ENCODE measurements around the gene SRSF4.
"Not testable (repeated sequence)": the region's sequence is repeated elsewhere in the genome, so short reads cannot be mapped to it uniquely, and the experiment has no call there.

Gene SRSF4

GRCh38 chr1:29162476-29163138 is 19.1 kb downstream of the SRSF4 start:
- no peak for DNase-seq (ENCODE audit: low read depth)

DNA sequence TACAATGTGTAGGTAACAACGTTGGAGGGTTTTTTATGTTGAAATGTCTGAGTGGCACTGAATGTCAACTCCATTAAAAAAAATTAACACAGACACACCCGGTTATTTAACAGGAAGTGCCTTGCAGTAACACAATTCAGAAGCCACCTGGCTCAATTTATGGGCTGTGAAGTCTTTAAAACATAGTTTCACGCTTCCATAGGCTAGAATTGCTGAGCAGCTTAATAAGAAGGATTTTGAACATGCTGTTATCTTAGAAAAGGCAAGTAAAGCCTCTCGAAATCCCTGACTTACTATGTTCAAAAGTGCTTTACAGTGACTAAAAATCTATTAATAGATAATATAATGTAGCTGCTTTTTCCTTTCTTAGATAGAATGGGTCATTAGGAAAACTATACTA is 19.7 kb downstream of the SRSF4 start:
- no peak for DNase-seq (ENCODE audit: low read depth)

DNA sequence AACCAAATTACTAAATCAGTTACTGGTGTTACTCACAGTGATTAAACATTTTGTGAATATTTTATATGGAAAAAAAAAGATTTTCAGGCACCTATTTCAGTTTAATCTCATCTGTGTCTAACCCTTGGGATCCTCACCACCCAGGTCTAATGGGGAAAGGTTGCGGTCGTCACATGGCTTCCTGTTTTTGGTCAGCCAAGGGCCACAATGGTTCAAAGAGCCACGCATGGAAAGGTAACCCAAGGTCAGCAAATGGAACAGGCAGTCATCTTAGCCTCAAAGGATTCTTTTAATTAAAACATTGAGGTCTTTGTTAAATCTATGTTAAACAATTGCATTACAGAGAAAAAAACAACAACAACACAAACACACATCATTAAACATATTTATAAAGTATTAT is 21.9 kb downstream of the SRSF4 start:
- no peak for DNase-seq (ENCODE audit: low read depth)

- DNase-seq (ENCODE audit: low read depth), result no peak
These were observed 24.5 kb downstream of the SRSF4 start for GRCh38 chr1:29157269-29157601.

DNA sequence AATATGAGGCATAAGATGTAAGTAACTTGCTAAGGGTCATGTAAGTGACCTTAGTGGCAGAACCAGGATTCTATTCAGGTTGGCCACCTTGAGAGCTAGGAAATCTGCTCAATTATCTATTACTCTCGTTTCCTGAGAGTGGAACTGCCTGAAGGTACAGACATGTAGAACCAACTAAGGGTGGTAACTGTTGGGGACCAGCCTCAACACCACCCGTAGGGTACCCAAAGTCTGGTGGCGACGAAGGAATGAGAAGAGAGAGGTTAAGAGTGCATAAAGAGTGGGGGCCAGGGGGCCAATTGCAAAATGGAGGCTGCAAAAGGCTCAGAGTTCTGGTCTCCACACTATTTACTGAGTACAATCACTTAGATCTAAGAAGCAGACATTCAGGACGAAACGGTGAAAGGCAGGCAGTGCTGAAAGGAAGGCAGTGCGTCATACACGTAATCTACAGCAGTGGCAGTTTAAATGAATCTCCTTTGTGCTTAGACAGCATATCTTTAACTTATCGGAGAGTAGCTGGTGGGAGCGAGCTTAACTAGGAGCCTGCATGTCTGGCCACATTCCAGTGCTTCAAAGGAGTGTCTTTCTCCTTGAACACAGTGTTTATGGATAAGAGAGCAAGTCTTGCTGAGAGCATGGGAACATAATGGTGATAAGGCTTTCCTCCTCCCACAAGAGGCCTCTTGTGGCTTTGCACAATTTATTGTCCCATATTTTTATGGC is 25.0 kb downstream of the SRSF4 start:
- DNase-seq (ENCODE audit: low read depth), result no peak

DNA sequence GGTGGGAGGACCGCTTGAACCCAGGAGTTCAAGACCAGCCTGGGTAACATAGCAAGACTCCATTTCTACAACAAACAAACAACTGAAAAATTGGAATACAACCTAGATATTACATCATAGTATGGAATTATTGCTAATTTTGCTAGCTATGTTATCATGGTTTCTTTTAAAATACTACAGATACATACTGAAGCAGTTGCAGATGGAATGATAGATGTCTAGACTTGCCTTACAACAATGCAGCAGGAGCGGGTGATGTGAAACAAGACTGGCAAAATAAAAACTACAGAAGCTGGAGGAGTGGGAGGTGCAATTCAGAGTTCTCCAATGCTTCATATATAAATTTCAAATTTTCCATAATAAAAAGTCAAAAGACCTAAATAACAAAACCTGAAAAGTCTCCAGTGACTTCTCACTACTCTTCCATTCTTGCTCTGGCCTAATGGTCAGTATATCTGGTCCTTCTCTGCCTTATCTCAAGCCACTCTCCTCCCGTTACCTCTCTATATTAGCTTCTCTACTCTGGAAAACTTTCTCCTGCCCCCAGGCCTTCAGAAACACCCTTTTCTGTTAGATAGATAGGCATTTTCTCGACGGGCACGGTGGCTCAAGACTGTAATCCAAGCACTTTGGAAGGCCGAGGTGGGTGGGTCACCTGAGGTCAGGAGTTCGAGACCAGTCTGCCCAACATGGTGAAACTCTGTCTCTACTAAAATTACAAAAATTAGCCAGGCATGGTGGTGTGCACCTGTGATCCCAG is 29.5 kb downstream of the SRSF4 start:
- no peak for DNase-seq (ENCODE audit: low read depth)

DNA sequence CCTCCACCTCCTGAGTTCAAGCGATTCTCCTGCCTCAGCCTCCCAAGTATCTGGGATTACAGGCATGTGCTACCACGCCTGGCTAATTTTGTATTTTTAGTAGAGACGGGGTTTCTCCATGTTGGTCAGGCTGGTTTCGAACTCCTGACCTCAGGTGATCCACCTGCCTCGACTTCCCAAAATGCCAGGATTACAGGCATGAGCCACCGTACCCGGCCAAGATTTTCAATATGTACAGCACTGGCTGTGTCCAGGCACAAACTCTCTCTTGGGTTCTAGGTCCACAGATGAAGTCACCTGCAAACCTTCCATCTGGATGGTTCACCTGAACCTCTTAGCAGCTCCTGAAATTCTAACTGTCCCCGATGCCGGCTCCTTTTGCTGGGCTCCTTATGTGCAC is 31.4 kb downstream of the SRSF4 start:
- DNase-seq (ENCODE audit: low read depth), result not testable (repeated sequence)

- DNase-seq (ENCODE audit: low read depth), result no peak
These were observed 32.8 kb downstream of the SRSF4 start for GRCh38 chr1:29148656-29149491.

DNA sequence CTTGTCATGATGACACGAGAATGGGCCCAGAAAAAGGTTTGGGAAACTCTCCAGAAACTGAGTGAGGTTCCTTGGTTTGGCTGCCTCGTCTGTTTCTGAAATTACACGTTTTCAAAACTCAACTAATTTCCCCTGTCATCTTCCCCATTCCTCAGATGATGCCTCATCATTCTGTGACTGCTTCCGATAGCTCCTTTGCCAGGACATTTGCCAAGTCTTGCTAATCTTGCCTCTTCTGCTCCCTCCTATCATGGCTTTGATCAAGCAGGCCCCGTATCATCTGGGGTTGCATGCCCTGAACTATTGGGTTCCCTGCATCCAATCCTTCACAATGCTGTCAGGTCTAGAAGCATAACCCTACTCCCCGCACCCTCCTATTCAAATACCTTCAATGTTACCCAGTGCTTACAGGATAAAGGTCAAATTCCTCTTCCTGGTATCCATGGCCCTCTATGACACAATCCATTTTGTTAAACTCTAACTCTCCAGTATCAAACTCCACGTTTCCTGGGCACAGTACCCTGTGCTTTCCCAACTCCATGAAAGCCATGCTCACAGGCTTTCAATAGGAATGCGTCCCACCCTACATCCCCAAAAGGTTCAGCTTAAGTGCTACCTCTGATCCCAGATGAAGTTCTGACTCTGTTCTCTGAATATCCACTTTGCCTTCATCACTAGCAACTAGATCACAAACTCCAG is 35.8 kb downstream of the SRSF4 start:
- peak; percentile 90 for DNase-seq (ENCODE audit: low read depth)

DNA sequence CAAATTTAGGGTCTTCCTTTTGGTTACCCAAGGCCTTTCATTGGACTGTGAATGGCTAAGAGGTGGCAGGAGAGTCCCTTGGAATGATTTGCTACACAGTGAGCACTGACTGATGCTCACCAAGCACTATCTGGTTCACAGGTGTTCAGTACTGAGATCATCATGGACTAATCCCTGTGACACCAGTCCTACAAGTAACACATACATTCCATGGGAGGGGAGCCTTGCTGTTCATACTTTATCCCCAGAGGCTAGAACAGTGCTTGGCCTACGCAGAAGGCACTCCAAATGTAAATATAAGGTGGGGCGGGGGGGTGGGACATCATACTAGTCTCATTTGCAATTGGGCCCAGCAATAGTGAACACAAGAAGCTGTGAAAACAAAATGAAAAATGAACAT is 37.5 kb downstream of the SRSF4 start:
- no peak for DNase-seq (ENCODE audit: low read depth)

DNA sequence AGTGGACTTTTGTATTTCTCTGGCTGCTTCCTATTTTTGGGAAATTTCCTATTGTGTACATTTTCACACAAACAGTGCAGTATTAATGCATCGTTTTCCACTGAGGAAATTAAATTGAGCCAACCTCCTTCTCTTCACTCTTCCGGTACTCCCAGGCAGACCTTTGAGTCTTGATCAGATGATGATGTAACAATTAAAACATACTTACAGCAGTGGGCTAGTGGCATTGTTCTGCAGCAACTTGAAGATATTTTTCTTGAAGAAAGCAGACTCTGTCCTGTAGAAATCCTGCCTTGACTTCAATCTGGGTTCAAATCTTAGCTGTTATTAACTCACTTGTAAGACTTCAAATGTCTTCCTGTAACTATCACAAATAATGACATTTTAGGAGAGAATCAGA is 39.0 kb downstream of the SRSF4 start:
- DNase-seq (ENCODE audit: low read depth), result no peak

- no peak for DNase-seq (ENCODE audit: low read depth)
These were observed 45.2 kb downstream of the SRSF4 start for GRCh38 chr1:29136391-29136915.

GRCh38 chr1:29134695-29135028 is 47.0 kb downstream of the SRSF4 start:
- no peak for DNase-seq (ENCODE audit: low read depth)

- no peak for DNase-seq (ENCODE audit: low read depth)
These were observed 47.6 kb downstream of the SRSF4 start for GRCh38 chr1:29133861-29134694.

DNA sequence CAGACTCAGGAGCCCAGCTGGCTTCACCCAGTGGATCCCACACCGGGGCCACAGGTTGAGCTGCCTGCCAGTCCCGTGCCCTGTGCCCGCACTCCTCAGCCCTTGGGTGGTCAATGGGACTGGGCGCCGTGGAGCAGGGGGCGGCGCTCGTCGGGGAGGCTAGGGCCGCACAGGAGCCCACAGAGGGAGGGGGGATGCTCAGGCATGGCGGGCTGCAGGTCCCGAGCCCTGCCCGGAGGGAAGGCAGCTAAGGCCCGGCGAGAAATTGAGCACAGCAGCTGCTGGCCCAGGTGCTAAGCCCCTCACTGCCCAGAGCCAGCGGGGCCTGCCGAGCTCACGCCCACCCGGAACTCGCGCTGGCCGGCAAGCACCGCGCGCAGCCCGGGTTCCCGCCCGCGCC is 50.6 kb downstream of the SRSF4 start:
- not testable (repeated sequence) for DNase-seq (ENCODE audit: low read depth)

DNA sequence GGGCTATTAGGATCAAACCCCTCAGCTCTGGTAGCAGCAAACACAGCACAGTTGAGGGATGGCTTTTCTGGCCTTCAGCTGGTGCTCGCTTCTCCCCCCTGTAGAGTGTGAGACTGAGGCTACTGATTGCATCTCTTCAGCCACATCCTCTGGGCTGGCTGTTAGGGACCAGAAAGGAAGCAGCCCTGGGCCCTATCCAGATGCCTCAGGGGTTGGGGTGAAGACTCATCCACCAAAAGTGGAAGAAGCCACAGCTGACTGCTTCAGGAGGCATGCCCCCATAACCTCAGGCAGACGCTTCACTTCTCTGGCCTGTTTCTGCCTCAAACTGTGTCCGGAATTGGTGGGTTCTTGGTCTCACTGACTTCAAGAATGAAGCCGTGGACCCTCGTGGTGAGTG is 51.8 kb downstream of the SRSF4 start:
- no peak for DNase-seq (ENCODE audit: low read depth)

GRCh38 chr1:29128739-29129138 is 53.0 kb downstream of the SRSF4 start:
- no peak for DNase-seq (ENCODE audit: low read depth)

GRCh38 chr1:29126198-29126597 is 55.5 kb downstream of the SRSF4 start:
- no peak for DNase-seq (ENCODE audit: low read depth)

GRCh38 chr1:29125788-29126187 is 55.9 kb downstream of the SRSF4 start:
- no peak for DNase-seq (ENCODE audit: low read depth)

GRCh38 chr1:29125237-29125641 is 56.5 kb downstream of the SRSF4 start:
- no peak for DNase-seq (ENCODE audit: low read depth)

All from GM04504 (cell line).